GM23338 (cell line): ENCODE measurements around the gene EXOC3L2.

Experiments
- CREB1 ChIP-seq: fragments of 250-450 bp; sonication (Bioruptor Pico); IDR thresholded peaks from 2 replicates; pipeline ENCODE4 v1.5.0; 2020; ENCODE audit warnings: low read depth, mild to moderate bottlenecking, moderate library complexity
- EZH2 ChIP-seq: fragments of 200-600 bp; sonication (generic); IDR thresholded peaks from one replicate; pipeline ENCODE4 v1.8.0; 2017; ENCODE audit warnings: antibody characterized with exemption, mild to moderate bottlenecking, low read depth; ENCODE audit not compliant: unreplicated experiment
- EZH2phosphoT487 ChIP-seq: fragments of 200-600 bp; sonication (generic); IDR thresholded peaks from one replicate; pipeline ENCODE4 v1.8.1; 2018; ENCODE audit warnings: antibody characterized with exemption; ENCODE audit not compliant: unreplicated experiment
- JUNB ChIP-seq: IDR thresholded peaks from one replicate; pipeline ENCODE4 v1.6.1; 2016; ENCODE audit warnings: antibody characterized with exemption; ENCODE audit not compliant: unreplicated experiment
- NANOG ChIP-seq: IDR thresholded peaks from 2 replicates; pipeline ENCODE4 v1.6.1; 2016; ENCODE audit warnings: antibody characterized with exemption, borderline replicate concordance
- POLR2AphosphoS5 ChIP-seq: IDR thresholded peaks from 2 replicates; pipeline ENCODE4 v1.6.1; 2016; ENCODE audit warnings: antibody characterized with exemption, low read depth
- ZNF114 ChIP-seq: fragments of 250-450 bp; sonication (Bioruptor Pico); IDR thresholded peaks from 2 replicates; pipeline ENCODE4 v1.5.0; 2020; ENCODE audit warnings: mild to moderate bottlenecking, moderate library complexity
- ZNF331 ChIP-seq: fragments of 250-450 bp; sonication (Bioruptor Pico); IDR thresholded peaks from 2 replicates; pipeline ENCODE4 v1.5.0; 2020; ENCODE audit warnings: low read depth, mild to moderate bottlenecking, moderate library complexity
- TF ChIP-seq, protein P1 (sequence below), 2 experiments: fragments of 200-600 bp in 1 of 2; sonication (generic) in 1 of 2; conservative IDR thresholded peaks; 2 replicates each; pipeline versions ENCODE4 v1.5.1 to v1.6.1; 2016 to 2017; ENCODE audit warnings: antibody characterized with exemption in 2 of 2, low read depth in 2 of 2, mild to moderate bottlenecking in 2 of 2, moderate library complexity in 1 of 2
- TF ChIP-seq, protein P2 (sequence below): IDR thresholded peaks from one replicate; pipeline ENCODE4 v1.6.1; 2018; ENCODE audit warnings: antibody characterized with exemption; ENCODE audit not compliant: unreplicated experiment
- TF ChIP-seq, protein P3 (sequence below): fragments of 250-450 bp; sonication (Bioruptor Pico); IDR thresholded peaks from 2 replicates; pipeline ENCODE4 v1.5.0; 2020; ENCODE audit warnings: mild to moderate bottlenecking, moderate library complexity

DNA sequence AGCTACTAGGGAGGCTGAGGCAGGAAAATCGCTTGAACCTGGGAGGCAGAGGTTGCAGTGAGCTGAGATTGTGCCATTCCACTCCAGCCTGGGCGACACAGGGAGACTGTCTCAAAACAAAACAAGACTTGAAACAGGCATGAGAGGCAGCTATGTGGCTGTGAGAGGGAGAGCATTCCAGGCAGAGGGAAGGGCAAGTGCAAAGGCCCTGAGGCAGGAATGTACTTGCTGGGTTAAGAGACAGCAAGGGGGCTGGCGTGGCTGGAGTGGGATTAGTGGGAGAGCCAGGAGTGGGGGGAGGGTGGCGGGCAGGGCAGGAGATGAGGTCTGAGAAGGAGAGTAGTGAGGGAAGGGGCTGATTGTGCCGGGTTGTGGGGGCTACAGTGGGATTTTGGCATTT lies 21.3 kb downstream of the EXOC3L2 start:
- TF ChIP-seq, protein P1, sequence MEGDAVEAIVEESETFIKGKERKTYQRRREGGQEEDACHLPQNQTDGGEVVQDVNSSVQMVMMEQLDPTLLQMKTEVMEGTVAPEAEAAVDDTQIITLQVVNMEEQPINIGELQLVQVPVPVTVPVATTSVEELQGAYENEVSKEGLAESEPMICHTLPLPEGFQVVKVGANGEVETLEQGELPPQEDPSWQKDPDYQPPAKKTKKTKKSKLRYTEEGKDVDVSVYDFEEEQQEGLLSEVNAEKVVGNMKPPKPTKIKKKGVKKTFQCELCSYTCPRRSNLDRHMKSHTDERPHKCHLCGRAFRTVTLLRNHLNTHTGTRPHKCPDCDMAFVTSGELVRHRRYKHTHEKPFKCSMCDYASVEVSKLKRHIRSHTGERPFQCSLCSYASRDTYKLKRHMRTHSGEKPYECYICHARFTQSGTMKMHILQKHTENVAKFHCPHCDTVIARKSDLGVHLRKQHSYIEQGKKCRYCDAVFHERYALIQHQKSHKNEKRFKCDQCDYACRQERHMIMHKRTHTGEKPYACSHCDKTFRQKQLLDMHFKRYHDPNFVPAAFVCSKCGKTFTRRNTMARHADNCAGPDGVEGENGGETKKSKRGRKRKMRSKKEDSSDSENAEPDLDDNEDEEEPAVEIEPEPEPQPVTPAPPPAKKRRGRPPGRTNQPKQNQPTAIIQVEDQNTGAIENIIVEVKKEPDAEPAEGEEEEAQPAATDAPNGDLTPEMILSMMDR (conservative IDR thresholded peaks at IDR 0.05; ENCODE audit: low read depth in 2 of 2): no peak
- TF ChIP-seq EZH2: no peak
- TF ChIP-seq EZH2phosphoT487: no peak
- TF ChIP-seq POLR2AphosphoS5: no peak
- no peak for TF ChIP-seq CREB1 (CRISPR knock-in tag)
- TF ChIP-seq ZNF331 (CRISPR knock-in tag): no peak
- TF ChIP-seq, protein P2, sequence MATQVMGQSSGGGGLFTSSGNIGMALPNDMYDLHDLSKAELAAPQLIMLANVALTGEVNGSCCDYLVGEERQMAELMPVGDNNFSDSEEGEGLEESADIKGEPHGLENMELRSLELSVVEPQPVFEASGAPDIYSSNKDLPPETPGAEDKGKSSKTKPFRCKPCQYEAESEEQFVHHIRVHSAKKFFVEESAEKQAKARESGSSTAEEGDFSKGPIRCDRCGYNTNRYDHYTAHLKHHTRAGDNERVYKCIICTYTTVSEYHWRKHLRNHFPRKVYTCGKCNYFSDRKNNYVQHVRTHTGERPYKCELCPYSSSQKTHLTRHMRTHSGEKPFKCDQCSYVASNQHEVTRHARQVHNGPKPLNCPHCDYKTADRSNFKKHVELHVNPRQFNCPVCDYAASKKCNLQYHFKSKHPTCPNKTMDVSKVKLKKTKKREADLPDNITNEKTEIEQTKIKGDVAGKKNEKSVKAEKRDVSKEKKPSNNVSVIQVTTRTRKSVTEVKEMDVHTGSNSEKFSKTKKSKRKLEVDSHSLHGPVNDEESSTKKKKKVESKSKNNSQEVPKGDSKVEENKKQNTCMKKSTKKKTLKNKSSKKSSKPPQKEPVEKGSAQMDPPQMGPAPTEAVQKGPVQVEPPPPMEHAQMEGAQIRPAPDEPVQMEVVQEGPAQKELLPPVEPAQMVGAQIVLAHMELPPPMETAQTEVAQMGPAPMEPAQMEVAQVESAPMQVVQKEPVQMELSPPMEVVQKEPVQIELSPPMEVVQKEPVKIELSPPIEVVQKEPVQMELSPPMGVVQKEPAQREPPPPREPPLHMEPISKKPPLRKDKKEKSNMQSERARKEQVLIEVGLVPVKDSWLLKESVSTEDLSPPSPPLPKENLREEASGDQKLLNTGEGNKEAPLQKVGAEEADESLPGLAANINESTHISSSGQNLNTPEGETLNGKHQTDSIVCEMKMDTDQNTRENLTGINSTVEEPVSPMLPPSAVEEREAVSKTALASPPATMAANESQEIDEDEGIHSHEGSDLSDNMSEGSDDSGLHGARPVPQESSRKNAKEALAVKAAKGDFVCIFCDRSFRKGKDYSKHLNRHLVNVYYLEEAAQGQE: no peak
- no peak for TF ChIP-seq NANOG
- no peak for TF ChIP-seq JUNB
- TF ChIP-seq ZNF114 (CRISPR knock-in tag): no peak
- TF ChIP-seq, protein P3, sequence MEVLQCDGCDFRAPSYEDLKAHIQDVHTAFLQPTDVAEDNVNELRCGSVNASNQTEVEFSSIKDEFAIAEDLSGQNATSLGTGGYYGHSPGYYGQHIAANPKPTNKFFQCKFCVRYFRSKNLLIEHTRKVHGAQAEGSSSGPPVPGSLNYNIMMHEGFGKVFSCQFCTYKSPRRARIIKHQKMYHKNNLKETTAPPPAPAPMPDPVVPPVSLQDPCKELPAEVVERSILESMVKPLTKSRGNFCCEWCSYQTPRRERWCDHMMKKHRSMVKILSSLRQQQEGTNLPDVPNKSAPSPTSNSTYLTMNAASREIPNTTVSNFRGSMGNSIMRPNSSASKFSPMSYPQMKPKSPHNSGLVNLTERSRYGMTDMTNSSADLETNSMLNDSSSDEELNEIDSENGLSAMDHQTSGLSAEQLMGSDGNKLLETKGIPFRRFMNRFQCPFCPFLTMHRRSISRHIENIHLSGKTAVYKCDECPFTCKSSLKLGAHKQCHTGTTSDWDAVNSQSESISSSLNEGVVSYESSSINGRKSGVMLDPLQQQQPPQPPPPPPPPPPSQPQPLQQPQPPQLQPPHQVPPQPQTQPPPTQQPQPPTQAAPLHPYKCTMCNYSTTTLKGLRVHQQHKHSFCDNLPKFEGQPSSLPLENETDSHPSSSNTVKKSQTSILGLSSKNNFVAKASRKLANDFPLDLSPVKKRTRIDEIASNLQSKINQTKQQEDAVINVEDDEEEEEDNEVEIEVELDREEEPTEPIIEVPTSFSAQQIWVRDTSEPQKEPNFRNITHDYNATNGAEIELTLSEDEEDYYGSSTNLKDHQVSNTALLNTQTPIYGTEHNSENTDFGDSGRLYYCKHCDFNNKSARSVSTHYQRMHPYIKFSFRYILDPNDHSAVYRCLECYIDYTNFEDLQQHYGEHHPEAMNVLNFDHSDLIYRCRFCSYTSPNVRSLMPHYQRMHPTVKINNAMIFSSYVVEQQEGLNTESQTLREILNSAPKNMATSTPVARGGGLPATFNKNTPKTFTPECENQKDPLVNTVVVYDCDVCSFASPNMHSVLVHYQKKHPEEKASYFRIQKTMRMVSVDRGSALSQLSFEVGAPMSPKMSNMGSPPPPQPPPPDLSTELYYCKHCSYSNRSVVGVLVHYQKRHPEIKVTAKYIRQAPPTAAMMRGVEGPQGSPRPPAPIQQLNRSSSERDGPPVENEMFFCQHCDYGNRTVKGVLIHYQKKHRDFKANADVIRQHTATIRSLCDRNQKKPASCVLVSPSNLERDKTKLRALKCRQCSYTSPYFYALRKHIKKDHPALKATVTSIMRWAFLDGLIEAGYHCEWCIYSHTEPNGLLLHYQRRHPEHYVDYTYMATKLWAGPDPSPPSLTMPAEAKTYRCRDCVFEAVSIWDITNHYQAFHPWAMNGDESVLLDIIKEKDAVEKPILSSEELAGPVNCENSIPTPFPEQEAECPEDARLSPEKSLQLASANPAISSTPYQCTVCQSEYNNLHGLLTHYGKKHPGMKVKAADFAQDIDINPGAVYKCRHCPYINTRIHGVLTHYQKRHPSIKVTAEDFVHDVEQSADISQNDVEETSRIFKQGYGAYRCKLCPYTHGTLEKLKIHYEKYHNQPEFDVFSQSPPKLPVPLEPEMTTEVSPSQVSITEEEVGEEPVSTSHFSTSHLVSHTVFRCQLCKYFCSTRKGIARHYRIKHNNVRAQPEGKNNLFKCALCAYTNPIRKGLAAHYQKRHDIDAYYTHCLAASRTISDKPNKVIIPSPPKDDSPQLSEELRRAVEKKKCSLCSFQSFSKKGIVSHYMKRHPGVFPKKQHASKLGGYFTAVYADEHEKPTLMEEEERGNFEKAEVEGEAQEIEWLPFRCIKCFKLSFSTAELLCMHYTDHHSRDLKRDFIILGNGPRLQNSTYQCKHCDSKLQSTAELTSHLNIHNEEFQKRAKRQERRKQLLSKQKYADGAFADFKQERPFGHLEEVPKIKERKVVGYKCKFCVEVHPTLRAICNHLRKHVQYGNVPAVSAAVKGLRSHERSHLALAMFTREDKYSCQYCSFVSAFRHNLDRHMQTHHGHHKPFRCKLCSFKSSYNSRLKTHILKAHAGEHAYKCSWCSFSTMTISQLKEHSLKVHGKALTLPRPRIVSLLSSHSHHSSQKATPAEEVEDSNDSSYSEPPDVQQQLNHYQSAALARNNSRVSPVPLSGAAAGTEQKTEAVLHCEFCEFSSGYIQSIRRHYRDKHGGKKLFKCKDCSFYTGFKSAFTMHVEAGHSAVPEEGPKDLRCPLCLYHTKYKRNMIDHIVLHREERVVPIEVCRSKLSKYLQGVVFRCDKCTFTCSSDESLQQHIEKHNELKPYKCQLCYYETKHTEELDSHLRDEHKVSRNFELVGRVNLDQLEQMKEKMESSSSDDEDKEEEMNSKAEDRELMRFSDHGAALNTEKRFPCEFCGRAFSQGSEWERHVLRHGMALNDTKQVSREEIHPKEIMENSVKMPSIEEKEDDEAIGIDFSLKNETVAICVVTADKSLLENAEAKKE (CRISPR knock-in tag): no peak
